GM21825 (cell line): Measurements from ENCODE around the gene GADD45GIP1.

Source experiments
- ATAC-seq: cut with Tn5 transposase; IDR thresholded peaks from one replicate; pipeline ENCODE4 v1.9.1; 2021; ENCODE audit warnings: mild to moderate bottlenecking, moderate library complexity; ENCODE audit not compliant: unreplicated experiment

Gene GADD45GIP1

GRCh38 chr19:12956446-12957388 lies at the start of gene GADD45GIP1:
GADD45GIP1 (minus strand) TSS chr19:12957223; CDS start chr19:12957212, 11 bp downstream.
- ATAC-seq = no peak

- ATAC-seq = no peak
Observed at GRCh38 chr19:13005861-13006370, 48.9 kb upstream of the GADD45GIP1 start.

DNA sequence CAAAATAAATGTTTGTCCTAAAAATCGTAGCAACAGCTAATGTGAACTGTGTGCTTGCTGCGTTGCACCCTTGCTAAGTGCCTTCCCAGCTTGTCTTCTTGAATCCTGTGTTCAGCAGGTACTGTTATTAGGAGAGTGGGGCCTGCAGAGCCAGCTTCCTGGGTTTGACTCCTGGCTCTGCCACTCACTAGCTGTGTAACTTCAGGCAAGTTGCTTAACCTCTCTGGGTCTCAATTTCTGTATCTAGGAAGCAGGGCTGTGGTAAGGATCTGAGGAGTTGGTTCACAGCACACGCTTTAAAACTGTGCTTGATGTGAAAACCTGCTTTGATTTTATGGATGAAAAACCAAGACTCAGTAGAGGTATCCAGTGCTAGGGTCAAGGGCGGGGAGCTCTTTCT lies 48.2 kb upstream of the GADD45GIP1 start:
- no peak for ATAC-seq

DNA sequence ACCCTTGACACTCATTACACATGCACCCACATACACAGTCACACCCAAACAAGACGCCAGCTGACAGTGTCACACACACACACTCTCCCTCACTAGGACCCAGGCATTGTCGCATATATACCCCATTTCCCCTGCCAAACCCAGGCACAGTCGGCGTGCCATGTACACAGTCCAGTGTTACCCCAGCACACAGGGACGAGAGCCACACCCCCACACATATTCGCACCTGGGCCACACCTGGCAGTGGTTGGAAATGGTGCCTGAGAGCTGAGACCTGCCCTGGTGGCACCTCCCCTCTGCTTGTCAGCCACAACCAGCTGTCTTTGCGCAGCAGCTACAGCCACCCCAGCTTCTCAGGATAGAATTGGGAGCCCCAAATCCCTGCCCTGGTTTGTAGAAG lies 47.2 kb upstream of the GADD45GIP1 start:
- no peak for ATAC-seq

GRCh38 chr19:13003081-13003480 lies 46.1 kb upstream of the GADD45GIP1 start:
- no peak for ATAC-seq

GRCh38 chr19:13002166-13002898 lies 45.3 kb upstream of the GADD45GIP1 start:
- ATAC-seq = no peak

- ATAC-seq = no peak
Observed at GRCh38 chr19:13001502-13002165, 44.6 kb upstream of the GADD45GIP1 start.

DNA sequence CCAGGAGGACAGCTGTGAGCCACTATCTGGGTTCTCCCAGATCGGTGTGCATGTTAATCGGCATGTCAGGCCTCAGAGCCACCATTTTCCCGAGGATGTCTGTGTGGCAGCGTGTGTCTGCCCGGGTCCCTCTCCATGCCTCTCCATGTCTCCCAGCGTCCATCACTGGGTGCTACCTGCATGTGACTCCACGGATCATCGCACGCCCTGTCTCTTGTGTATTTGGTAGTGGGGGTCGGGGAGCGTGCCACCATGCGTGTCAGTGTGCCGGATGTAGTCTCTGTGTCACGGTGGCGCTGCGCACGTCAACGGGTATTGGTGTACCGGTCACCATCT lies 44.1 kb upstream of the GADD45GIP1 start:
- no peak for ATAC-seq

- no peak for ATAC-seq
Observed at GRCh38 chr19:12997967-12998940, 41.2 kb upstream of the GADD45GIP1 start.

DNA sequence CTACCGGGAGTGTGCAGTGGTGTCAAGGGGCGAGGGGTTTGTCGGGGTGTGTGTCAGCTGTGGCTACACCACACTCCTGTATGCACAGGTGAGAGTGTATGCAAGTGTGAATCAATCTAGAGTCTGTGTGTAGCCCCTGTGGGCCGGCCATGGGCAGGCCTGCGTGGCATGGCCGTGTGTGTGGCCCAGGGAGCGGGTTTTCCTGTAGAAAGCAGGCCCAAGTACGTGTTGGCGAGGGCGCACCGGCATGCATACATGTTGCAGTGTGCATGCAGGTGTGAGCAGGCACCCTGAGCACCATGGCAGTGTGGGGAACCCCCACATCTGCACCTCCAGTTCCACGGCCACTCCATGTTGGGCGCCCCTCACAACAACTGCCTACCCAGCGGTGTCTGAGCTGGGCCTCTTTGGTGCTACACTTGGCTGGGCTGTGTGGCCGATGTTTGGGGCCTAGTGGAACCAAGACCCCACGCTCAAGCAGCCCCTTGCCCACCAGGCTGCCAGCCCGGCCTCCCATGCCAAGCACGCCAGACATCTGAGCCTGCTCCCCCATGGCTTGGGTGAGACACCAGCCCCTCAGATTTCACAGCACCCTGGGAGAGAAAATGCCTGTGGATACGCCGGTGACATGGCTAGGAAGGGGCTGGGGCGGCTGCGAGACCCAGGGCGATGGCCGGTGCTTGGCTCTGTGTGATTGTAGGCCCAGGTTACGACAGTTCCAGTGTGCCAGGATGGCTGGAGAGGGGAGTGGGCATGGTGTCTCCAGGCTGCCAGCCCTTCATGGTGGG lies 40.4 kb upstream of the GADD45GIP1 start:
- ATAC-seq = no peak

GRCh38 chr19:12996406-12997094 lies 39.5 kb upstream of the GADD45GIP1 start:
- ATAC-seq = no peak

GRCh38 chr19:12995596-12996405 lies 38.8 kb upstream of the GADD45GIP1 start:
- no peak for ATAC-seq

GRCh38 chr19:12994701-12995595 lies 37.9 kb upstream of the GADD45GIP1 start, which contains the start of gene NFIX:
NFIX (plus strand) TSS chr19:12995475; CDS start chr19:12995838, 363 bp downstream.
- no peak for ATAC-seq

GRCh38 chr19:12993562-12993961 lies 36.5 kb upstream of the GADD45GIP1 start:
- no peak for ATAC-seq

DNA sequence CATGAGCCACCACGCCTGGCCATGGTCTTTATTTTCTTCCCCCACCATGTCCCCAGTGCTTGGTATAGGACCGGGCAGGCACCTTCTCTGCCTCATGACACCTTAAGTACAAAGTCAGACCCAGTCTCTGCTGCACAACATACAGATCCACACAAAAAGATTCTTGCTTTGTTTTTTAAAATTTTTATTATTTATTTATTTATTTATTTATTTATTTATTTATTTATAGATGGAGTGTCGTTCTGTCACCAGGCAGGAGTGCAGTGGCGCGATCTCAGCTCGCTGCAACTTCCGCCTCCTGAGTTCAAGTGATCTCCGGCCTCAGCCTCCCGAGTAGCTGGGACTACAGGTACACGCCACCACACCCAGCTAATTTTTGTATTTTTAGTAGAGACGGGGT lies 35.7 kb upstream of the GADD45GIP1 start:
- ATAC-seq = no peak

GRCh38 chr19:12991296-12991695 lies 34.3 kb upstream of the GADD45GIP1 start:
- no peak for ATAC-seq

- no peak for ATAC-seq
Observed at GRCh38 chr19:12990853-12991252, 33.8 kb upstream of the GADD45GIP1 start.
